Stimulated activated CD8-positive, alpha-beta memory T cell treated with anti-CD3 and anti-CD28 coated beads, Interleukin-4, amount 100 ng/mL, for 24 hours (primary cell): ENCODE results near the gene LINGO1.

Source experiments
- DNase-seq: peaks from one replicate; pipeline ENCODE4 v3.0.0-alpha.2; 2020; ENCODE audit warnings: low read depth

Gene LINGO1, protein sequence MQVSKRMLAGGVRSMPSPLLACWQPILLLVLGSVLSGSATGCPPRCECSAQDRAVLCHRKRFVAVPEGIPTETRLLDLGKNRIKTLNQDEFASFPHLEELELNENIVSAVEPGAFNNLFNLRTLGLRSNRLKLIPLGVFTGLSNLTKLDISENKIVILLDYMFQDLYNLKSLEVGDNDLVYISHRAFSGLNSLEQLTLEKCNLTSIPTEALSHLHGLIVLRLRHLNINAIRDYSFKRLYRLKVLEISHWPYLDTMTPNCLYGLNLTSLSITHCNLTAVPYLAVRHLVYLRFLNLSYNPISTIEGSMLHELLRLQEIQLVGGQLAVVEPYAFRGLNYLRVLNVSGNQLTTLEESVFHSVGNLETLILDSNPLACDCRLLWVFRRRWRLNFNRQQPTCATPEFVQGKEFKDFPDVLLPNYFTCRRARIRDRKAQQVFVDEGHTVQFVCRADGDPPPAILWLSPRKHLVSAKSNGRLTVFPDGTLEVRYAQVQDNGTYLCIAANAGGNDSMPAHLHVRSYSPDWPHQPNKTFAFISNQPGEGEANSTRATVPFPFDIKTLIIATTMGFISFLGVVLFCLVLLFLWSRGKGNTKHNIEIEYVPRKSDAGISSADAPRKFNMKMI

DNA sequence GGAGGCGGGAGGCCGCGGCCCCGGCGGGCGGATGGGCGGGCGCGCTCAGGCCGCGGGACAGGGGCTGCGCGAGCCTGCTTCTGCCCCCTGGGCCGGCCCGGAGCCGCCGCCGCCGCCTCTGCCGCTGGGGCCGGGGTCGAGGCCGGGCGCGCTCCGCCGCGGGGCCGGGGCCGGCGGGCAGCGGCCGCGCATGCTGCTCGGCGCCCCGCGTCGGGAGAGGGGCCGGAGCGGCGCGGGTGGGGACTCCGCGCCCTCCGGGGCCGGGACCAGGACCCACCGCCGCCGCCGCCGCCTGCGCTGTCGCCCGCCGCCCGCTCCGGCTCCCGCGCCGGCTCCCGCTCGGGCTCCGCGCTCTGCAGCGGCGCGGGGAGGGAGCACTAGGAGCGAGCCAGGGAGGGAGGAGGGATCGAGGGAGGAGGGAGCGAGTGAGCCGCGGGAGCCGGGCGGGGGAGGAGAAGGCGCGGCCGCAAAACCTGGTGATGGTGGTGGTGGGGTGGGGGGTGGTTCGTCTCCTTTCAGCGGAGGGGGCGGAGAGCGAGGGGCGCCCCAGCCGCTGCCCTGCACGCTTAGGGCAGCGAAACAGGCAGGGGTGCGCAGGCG is at the start of gene LINGO1:
Gene LINGO1, minus strand, starts transcription at position 379 of the 600 bp plus-strand sequence. CDS start 597 bp downstream, outside the sequence.
- no peak for DNase-seq

DNA sequence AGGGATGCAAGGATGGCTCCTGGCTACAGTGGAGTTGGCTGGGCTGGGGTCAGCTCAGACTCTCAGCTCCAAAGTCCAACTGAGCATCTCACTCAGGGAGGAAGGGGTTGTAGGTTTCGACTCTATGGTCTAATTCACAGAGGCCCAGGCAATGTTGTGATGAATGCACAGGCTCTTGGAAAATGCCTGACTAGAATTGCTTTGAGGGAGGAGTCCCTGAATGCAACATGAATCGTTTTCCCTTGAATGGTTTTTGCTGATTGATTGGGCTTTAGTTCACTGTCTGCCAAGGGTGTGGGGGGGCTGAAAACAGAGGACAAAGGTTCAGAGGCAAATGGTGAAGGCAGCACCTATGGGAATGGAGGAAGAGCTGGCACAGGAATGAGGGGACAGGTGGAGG is 48.6 kb upstream of the LINGO1 start:
- DNase-seq, result no peak

DNA sequence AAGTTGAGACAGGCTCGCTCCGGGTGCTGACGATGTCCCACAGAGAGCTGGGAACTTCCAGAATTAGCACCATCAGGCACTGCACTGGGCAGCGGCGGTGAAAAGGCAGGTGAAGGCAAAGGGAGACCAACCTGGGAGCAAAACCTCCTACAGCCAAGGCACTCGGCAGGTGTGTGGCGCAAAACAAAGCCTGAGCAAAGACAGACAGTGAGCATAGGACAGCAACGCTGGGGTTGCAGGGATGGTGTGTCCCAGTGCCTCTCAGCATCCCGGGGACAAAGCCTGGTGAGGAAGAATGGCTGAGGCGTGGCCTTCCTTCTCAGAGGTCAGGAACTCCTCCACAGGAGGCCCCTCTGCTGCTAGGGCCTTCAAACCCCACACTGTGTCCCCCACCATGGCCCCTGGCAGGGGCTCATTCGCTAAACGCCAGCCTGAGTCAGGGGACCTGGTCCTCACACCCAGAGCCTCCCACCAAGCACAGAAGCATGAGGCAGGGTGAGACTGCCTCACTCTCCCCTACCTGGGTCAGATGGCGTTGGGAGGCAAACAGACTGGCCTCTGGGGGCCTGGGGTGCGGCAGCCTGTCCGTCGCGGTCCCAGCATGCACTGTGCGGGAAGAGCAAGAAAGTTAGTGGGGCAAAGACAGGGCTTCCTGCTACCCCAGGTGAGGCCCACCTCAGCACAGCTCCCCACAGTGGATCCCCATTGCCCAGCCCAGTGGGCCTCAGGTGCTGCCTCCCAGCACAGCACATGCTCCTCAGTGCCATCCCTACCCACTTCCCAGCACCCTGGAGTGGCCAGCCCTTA is 44.1 kb upstream of the LINGO1 start:
- DNase-seq, result no peak

DNA sequence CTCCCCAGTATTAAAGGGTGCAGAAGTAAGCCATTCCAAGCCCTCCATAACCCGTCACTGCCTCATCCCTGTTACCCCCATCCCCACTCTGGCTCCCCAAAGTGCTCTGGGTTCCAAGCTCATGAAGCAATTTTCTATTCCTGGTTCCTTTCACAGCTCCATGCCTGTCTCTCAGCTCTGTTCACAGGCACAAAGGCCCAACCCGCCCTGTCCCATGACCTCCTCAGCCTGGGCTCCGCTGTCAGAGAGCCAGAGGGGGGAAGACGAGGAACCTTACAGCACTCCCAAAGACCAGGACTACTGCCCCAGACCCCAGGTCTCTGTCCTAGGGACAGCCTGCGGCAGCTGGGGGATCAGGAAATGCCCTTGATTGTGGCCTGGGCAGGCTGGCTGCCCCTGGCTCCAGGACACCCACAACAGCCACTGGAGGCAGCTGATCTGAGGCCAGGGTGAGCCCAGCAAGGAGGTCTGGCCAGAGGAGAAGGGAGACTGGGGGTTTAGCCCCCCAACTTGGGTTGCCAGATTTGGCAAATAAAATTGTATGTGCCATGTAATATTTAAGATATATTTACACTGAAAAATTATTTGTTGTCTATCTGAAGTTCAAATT is 43.2 kb upstream of the LINGO1 start:
- DNase-seq, result no peak

DNA sequence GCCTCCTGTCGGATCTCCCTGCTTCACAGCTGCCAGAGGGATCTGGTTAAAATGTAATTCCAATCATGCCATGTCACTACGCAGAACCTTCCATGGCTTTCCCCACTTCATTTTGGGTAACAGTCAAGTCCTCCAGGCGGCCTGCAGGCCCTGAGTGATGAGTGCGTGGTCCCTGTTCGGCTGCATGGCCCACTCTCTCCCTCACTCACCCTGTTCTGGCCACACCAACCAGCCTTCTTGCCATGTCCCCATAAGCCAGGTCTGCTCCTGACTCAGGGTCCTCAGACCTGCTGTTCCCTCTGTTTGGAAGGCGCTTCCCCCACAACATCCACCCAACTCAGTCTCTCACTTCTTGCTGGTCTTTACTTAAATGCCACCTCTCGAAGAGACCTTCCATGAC is 41.6 kb upstream of the LINGO1 start:
- DNase-seq, result no peak

DNA sequence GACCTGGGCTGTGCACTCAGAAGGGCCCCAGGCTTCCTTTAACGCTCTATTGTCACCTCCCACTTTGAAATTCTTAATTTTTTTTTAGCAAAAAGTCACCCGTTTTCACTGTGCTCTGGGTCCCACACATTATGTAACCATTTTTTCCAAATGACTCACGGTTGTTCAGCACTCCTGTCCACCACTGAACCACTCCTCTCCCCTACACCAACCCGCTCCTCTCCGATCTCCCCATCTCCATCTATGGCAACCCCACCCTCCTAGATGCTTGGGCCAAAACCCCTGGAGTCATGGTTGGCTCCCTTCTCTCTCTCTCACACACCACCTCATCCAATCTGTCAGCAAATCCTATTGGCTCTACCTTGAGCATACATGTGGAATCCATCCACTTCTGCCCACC is 41.2 kb upstream of the LINGO1 start:
- DNase-seq, result no peak

DNA sequence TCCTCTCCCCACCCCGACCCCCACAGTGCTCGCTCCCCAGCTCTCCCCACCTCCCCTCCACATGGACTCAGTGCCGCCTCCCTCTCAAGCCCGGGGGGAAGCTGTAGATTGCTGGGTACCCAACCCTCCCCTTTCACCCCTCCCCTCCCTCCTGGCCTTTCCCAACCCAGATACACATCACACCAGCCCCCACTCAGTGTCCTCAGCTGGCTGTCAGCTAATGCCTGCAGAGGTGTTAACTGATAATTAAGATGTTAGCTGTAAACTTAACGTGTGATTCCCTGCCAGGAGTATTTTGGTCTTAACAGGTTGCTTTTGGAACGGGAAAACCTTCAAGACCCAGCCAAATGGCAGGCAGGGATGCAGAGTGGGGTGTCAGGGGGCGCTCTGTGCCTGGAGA is 39.4 kb upstream of the LINGO1 start:
- no peak for DNase-seq

DNA sequence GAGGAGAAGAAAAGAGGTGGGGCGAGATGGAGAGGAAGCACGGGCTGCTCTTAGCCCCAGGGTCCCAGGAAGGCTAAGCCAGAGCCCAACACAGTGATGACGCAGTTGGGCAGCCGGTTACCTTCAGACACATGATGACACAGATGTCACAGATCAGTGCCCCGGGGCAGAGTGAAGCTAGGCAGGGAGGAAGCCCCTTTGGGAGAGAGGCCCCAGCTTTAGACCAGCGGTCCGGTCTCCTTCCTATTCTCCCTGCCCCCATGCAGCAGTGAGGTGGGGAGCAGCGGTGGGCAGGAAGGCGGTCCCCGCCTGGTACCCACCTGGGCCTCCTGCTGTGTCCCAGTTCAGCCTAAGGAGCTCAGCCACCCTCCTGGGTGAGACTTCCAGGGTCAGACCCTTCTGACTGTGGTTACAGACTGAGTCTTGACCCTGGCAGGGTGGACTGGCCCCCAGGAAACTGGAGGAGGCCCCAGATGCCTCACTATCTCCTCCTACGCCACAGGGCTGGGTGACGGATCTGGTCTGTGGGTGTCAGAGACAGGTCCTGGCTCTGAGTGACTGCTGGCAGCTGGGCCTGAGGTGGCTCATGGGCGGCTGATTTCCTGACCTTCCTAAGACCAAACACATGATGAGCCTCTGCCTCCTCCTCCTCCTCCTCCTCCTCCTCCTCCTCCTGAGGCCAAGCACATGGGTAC is 38.8 kb upstream of the LINGO1 start:
- DNase-seq, result no peak

DNA sequence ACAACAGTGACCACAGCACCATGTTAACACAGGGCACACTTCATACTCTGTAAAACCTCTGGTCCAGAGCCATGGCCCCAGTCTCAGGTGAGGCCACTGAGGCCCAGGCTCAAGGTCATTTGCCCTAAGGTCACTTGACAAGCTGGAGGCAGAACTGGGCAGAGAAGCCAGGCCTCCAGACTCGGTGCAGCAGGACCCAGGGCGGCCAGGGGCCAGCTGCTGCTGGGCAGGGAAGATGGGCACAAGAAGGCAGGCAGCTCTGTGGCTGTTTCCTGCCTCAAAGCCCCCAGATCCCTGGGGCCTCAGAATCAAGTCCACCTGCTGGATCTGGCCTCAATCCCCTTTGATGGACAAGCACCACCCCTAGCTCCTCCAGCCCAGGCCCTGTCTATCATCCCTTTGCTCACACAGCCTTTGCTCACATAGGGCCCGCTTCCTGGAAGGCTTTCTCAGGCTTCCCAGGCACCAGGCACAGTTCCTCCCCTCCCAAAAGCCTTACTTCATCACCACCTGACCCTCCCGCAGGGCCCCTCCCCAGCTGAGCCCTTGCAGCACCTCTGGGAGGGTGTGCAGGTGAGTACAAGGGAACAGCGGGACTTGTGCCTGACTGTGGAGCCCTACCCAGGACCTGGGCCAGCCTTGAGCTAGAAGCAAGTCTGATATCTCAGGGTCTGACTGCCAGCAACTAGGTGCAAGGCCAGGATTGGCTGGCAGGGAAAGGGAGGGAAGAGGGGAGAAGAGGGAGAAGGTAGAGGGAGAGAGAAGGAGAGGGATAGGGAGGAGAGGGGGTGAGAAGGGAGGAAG is 38.0 kb upstream of the LINGO1 start:
- DNase-seq, result no peak

DNA sequence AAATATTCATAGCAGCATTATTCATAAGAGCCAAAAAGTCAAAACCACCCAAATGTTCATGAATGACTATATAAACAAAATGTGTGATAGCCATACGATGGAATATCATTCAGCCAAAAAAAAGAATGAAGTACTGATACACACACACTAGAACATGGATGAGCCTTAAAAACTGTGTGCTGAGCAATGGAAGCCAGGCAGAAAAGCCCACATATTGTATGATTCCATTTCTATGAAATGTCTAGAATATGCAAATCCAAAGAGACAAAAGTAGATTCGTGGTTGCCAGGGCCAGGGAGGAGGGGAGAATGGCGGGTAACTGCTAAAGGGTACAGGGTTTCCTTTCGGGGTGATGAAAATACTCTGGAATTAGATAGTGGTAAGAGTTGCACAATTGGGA is 37.2 kb upstream of the LINGO1 start:
- DNase-seq, result no peak

DNA sequence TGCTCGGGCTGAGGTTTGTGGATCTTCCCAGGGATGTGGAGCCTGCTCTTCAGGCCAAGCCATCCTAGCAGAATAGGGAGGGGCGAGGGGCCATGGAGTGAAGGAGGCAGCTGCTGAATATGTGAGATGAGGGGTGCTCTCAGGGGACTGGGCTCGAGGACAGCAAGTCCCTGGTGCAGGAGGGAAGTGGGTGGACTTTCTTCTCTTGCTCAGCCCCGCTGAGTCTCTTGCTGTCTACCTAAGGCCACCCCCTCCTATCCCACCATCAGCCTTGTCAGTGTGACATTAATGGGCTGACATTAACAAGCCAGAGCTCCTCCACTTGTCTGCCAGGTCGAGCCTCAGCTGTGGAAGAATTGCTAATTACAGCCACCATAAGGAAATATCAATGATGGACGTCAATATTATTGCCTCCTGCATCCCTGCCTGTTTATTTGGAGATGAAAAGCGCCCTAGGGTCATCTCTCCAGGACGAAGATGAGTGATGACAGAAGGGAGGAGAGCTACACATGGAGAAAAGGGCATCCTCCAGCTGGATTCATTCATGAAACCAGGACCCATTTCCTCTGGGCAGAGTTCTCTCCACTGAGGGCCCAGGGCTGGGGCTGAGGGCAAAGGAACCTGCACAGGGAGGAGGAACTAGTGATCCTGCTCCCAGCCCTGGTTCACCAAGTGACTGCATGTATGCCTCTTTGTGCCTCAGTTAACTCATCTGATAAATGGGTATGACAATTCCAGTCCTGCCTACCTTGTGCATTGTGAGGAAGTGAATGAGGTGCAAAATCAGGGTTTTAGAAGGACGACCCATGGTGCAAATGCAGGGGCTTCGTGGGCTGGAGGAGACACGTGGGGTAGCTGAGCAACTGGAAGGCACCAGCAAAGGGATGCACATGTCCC is 34.9 kb upstream of the LINGO1 start:
- no peak for DNase-seq

DNA sequence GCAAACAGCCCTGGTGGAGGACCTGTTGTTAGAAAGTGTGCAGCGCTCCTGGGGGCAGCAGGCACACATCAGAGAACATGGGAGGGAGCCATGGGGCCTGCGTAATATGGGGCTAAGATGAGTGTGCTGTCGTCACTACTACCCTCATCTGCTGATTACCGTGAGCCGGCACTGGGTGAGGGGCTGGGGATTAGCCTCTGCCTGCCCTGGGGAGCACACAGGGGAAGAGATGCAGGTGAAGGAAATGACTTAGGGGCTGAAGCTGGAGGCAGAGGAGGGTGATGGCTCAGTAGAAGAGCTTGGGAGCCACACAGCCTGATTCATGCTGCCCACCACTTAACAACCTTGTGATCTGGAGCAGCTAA is 33.6 kb upstream of the LINGO1 start:
- DNase-seq, result no peak

DNA sequence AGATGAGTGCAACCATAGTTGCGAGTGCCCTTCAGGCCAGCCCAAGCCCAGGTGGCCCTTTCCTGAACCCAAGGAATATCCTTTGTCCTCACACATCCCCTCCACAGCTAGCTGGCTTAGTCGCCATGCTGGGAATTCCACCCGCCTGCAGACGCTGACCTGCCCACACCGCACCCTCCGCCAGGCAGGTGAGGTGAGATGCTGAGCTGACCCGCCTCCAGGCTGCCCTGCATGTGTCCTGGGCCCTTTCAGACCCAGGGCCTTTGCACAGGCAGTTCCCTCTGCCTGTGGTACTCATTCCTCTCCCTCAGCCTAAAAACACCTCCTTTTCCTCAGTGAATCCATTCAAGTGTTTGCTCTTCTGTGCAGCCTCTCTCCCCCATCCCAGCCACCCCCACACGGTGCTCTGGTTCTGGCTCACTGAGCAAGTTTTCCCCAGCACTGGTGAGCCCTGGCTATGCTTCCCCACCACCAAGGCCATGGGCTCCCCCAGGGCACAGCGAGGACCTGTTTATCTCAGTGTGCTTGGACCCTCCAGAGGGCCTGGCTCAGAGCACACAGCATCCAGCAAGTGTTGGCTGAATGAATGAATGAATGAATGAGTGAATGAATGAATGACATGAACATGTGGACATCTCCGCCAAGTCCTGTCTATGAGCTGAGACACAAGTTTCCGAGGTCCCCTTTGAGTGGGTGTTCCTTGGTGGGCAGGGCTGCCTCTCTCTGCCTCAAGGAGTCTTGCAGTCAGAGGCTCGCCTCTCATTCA is 33.0 kb upstream of the LINGO1 start:
- no peak for DNase-seq

DNA sequence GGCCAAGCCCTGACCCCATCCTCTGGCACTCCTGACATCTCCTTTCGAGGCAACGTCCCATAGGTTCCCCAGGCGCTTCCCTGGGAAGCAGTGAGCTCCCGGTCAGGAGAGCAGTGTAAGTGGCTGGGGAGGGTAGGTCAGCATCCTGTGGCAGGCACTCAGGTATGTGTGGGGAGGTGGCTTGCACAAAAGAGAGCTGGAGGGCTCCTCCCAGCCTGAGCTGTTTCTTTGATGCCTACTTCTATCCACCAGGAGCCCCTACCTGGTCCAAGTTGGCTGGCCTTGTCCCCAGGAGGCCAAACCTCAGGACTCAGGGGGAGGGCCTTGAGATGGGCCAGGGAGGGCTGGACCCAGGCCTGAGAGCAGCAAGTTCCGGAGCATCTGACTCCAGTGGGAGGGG is 31.7 kb upstream of the LINGO1 start:
- DNase-seq, result no peak

DNA sequence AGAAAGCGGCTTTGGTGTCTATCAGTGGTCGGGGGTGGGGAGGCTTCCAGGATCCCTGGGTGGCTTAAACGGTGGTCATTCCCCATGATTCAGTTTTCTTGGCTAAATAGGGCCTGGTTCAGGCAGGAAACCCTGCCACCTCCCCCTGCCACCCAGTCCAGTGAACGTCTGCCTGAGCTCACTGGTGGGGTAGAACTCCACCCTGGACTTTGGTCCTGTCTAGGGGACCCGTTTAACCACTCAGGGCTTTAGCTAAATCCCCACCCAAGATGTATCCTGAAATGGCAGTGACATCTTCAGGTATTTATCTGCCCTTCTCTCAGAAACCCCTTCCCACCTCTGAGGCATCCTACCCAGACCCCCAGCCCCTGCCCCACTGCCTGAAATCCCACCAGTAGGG is 30.5 kb upstream of the LINGO1 start:
- DNase-seq, result no peak

DNA sequence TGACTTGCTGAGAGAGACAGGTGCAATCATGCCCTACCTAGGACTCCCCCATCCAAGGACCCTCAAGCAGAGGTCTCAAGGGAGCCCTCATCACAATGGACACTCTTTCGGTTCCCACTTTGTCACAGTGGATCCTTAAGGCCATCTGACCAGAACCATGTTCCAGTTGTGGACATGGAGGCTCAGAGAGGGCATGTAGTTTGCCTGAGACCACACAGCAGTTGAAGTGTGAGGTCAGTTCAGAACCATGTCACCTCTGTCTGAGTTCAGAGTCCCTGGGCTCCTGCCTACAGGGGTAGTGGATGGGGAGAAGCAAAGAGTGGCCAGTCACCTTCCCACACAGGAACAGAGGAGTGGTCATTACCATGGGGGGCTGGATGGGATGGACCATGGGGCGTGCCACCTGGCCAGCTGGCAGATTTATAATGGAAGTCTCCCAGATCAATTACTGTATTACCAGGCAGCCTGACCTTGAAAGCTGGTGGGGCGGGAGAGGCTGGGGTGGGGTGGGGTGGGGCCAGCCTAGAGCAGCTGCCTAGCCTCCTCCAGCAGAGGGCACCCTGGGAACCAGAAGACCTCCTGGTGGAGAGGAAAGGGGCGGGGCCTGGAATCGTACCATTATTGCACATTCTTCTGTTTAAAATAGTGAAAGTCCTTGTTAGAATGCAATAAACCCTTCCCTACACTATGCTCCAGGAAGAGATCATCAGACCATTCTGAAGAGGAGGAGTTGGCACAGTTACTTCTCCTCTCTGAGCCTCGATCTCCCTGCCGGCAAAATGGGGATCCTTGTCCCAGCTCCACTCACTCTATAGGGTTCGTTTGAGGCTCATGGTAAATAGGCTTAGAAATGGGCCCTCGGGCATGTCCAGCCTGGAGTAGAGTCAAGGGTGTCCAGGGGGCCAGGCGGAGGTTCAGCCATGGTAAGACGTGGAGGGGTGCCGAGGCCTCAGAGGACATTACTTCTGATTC is 26.9 kb upstream of the LINGO1 start:
- DNase-seq, result no peak

DNA sequence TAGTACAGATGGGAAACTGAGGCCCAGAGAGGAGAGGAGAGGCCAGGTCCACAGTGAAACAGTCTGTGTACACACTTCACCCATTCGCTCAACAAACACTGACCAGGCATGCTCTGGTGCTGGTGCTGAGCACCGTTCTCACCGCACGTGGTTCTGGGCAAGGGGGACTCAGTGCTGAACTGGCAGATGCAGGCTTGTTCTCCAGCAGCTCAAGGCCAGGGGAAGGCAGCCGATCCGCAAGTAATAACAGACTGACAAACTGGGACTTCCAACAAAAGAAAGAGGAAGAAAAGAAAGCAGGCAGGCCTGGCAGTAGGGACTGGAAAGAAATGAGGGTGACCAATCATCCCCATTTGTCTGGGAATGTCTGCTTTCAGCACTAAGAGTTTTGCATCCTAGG is 25.6 kb upstream of the LINGO1 start:
- no peak for DNase-seq
